Uterine smooth muscle cell (primary cell): ENCODE results near the gene PAK2. TPM values are rescaled to one million over a fixed set of nuclear protein-coding genes. Genes with fewer than 3 reads are reported as not detected.

ENCODE experiments used
- total RNA-seq: library from RNA; depleted of rRNA; stranded (reverse); fragments of >200 nt; gene quantifications from 2 replicates; pipeline ENCODE4 v1.2.3, GENCODE V29; 2014

Gene PAK2
- 43.9 and 56.1 TPM in 2 replicates for total RNA-seq

DNA sequence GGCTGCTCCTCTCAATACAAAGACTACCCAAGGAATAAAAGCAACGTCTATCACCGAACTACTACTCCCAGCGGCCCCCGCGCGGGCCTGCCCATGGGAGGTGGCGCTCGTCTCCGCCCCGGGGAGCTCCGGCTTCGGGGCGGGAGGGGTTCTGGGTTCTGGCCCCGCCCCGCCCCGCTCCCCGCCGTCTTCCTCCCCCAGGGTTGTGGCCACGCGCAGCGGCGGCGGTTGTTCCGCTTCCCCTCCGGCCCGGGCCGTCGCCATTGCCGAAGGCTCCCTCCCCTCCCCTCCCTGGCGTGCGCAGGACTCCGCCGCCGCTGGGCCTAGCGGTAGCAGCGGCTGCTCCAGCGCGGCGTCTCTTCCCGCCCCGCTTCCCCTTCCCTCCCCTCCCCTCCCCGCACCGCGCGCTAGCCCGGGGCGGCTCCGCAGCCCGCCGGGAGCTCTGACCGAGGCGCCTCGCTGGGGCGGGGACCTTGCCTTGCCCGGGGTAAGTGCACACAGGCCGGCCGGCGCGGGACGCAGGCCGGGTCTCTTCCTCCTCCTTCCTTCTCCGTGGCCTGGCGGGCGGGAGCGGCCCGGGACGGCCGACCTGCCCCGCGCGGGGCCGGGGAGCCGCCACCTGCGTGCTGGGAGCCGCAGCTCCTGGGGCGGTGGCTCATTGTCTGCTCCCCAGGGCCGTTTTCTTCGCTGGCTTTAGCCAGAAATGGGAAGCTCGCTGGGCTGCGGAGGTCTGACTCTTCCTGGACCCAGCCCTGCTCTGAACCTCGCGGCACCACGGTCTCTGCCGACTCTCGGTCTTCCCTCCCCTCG is at the start of gene PAK2:
Gene PAK2 (plus strand): TSS at position 187 of the 810 bp plus-strand sequence. CDS start 42,790 bp downstream, outside the sequence.

DNA sequence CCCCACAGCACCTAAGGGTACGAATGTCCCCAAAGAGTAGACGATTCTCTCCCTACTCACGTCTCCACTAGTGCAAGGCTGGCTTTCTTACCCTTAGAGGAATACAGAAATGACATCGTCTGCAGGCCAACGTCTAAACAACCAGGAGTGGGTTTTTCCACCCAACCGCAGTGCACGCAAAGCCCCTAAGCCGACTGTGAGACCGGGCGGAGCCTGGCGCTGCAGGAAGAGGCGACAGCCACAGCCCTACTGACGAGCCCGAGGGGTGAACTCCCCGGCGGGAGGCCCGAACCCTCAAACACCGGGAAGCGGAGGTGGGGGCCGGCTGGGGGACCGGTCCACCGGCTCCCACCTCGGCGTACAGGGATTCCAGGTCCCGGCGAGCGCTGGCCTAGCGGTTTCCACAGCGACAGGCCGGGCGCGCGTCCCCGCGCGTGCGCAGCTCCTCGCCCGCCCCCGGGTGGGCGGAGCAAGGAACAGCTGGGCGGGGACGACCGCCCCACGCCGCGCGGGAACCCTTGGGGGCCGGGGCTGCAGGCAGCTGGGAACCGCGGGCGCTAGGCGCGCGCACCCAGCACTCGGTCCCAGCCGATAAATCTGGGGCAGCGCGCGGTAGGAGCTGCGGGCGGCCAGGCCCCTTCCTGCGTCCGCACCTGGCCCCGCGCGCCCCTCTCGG is 27.7 kb upstream of the PAK2 start, which contains the start of the genes CEP19 and PIGX:
Gene CEP19 (minus strand): TSS at position 413 of the 676 bp plus-strand sequence. CDS start 3,593 bp downstream, outside the sequence.
Gene PIGX (plus strand): TSS at position 540 of the 676 bp plus-strand sequence.

DNA sequence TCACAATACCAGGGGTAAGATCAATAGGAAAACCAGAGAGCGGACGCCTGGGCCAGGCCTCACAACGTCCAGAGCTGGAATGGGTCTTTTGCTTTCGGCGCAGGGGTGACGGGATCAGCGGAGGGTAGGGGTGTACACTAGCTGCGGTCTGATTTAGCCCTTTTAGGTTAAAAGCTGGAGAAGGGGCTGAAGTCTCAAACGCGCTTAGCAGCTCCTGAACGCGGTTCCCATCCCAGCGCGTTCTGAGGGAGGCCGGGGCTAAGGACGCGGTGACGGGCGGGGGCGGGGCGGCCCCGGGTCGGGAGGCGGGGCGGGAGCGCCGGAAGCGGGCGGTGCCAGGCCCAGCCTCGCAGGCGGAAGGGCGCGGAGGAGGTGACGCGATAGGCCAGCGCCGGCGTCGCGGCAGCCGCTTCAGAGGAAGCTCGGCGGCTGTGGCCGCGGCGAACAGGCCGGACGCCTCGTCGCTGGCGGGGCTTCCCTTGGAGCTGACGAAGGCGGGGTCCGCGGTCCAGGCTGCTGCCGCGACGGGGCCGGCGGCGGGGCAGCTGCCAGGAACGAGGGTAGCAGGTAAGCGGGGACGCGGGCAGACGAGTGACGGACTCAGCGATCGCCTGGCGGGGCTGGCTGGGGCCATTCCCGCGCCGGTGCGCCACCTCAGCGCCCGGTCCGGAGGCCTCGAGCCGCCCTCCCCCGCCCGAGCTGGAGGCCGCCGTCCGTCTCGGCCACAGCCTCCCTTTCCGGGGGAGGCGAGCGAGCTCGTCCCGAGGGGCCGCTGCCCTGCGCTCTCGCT is 128.0 kb downstream of the PAK2 start, which contains the start of gene SENP5:
Gene SENP5 (plus strand): TSS at position 414 of the 790 bp plus-strand sequence. CDS start 17,262 bp downstream, outside the sequence.

Other genes starting within 250 kb of the PAK2 start
- gene RNF168, start 236.1 kb upstream of the PAK2 start, total RNA-seq = 19.0 and 24.1 TPM in 2 replicates
- not detected in 2 replicates for gene SMCO1, start 224.5 kb upstream of the PAK2 start, total RNA-seq
- gene WDR53, start 171.3 kb upstream of the PAK2 start, total RNA-seq = 7.7 and 9.5 TPM in 2 replicates
- 11.0 and 17.8 TPM in 2 replicates for gene FBXO45, start 171.2 kb upstream of the PAK2 start, total RNA-seq
- 2.2 and 3.0 TPM in 2 replicates for gene NRROS, start 100.2 kb upstream of the PAK2 start, total RNA-seq
- 3.2 and 4.4 TPM in 2 replicates for gene CEP19, start 27.6 kb upstream of the PAK2 start, total RNA-seq
- gene PIGX, start 27.5 kb upstream of the PAK2 start, total RNA-seq = 19.6 and 35.7 TPM in 2 replicates
- gene SENP5, start 128.1 kb downstream of the PAK2 start, total RNA-seq = 44.4 and 52.4 TPM in 2 replicates
- gene NCBP2, start 202.7 kb downstream of the PAK2 start, total RNA-seq = 64.4 and 67.3 TPM in 2 replicates
- gene PIGZ, start 229.0 kb downstream of the PAK2 start, total RNA-seq = 2.1 and 3.9 TPM in 2 replicates